ENCODE results near the gene PLIN3. TPM values are rescaled to one million over a fixed set of nuclear protein-coding genes. Genes with fewer than 3 reads are reported as not detected.

PLIN3 gene
- total and polyA plus RNA-seq, 2 of the 8 experiments (the other 6 are each of a cell fraction or from before 2014, with no cell fraction given), result 60.7 to 61.5 TPM

DNA sequence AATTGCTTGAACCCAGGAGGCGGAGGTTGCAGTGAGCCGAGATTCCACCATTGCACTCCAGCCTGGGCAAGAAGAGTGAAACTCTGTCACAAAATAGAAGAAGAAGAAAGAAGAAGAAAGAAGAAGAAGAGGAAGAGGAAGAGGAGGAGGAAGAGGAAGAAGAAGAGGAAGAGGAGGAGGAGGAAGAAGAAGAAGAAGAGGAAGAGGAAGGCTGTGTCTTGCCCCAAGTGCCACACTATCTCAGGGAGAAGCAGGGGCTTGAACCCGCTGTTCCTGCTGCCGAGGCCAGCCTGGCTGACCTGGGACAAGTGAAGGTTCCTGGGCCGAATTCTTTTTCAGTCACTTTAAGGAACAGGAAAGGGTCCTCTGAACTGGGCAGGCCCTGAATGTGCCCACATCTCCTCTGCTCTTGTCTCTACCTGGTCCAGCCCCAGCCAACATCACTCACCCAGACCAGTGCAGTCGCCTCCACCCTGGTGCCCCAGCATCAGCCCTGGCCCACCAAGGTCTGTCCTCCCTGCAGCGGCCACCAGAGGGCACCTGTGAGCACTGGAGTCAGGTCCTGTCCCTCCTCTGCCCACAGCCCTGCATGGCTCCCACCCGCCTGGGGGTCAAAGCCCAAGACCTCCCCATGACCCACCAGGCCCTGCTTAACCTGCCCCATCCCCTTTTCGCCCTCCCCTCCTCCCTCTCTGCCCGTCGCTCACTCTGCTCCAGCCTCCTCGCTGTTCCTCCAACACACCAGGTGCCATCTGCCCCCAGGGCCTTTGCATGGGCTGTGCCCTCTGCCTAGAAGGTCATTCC lies 55.9 kb downstream of the PLIN3 start (continued):
- no peak for TF ChIP-seq HDAC6 (IDR thresholded peaks at IDR 0.05; ENCODE audit: low read depth, low read length)
- no peak for TF ChIP-seq POLR2AphosphoS5 (IDR thresholded peaks at IDR 0.05; ENCODE audit: low read depth, low read length)
- no peak for TF ChIP-seq CBX8 (IDR thresholded peaks at IDR 0.05; ENCODE audit: borderline replicate concordance, low read depth, low read length)
- TF ChIP-seq SAP30 (IDR thresholded peaks at IDR 0.05; ENCODE audit: insufficient read depth, insufficient replicate concordance, low read length), result no peak
- no peak for TF ChIP-seq EZH2 (IDR thresholded peaks at IDR 0.05; ENCODE audit: low read depth, low read length, severe bottlenecking)
- TF ChIP-seq CEBPB (IDR thresholded peaks at IDR 0.05; ENCODE audit: low read depth, low read length), result no peak
- no peak for TF ChIP-seq BCL11A (IDR thresholded peaks at IDR 0.05; ENCODE audit: low read depth in 2 of 2, low read length in 2 of 2)
- TF ChIP-seq ZNF274 (IDR thresholded peaks at IDR 0.05; ENCODE audit: borderline replicate concordance, extremely low read depth, low read length), result no peak
- no peak for TF ChIP-seq FOSL1 (IDR thresholded peaks at IDR 0.05; ENCODE audit: insufficient read depth, low read depth, low read length)
- peak; percentile 41 to 60 for TF ChIP-seq RAD21 (IDR thresholded peaks at IDR 0.05 in 1 of 2, conservative IDR thresholded peaks at IDR 0.05 in 1 of 2; ENCODE audit: low read depth in 2 of 2, low read length in 2 of 2)
- TF ChIP-seq GTF2F1 (IDR thresholded peaks at IDR 0.05; ENCODE audit: borderline replicate concordance, low read depth, low read length), result no peak
- TF ChIP-seq SP4 (IDR thresholded peaks at IDR 0.05; ENCODE audit: low read length), result no peak
- peak; percentile 99 for TF ChIP-seq KDM1A (IDR thresholded peaks at IDR 0.05; ENCODE audit: borderline replicate concordance, low read length)
- TF ChIP-seq EP300 (IDR thresholded peaks at IDR 0.05; ENCODE audit: borderline replicate concordance in 1 of 2, low read depth in 2 of 2, low read length in 2 of 2), result no peak
- TF ChIP-seq KDM5A (IDR thresholded peaks at IDR 0.05; ENCODE audit: low read length), result no peak
- no peak for TF ChIP-seq TEAD4 (IDR thresholded peaks at IDR 0.05; ENCODE audit: low read depth, low read length)
- no peak for TF ChIP-seq BACH1 (IDR thresholded peaks at IDR 0.05; ENCODE audit: low read length)
- no peak for TF ChIP-seq JUND (IDR thresholded peaks at IDR 0.05; ENCODE audit: low read length)
- no peak for TF ChIP-seq POLR2A (IDR thresholded peaks at IDR 0.05; ENCODE audit: control extremely low read depth in 1 of 2, low read depth in 2 of 2, low read length in 2 of 2)
- no peak for TF ChIP-seq TCF12 (IDR thresholded peaks at IDR 0.05; ENCODE audit: low read depth, low read length)
- no peak for TF ChIP-seq TAF1 (IDR thresholded peaks at IDR 0.05; ENCODE audit: low read depth, low read length)
- TF ChIP-seq, protein P1, sequence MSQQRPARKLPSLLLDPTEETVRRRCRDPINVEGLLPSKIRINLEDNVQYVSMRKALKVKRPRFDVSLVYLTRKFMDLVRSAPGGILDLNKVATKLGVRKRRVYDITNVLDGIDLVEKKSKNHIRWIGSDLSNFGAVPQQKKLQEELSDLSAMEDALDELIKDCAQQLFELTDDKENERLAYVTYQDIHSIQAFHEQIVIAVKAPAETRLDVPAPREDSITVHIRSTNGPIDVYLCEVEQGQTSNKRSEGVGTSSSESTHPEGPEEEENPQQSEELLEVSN (IDR thresholded peaks at IDR 0.05), result no peak
- TF ChIP-seq, protein P2, sequence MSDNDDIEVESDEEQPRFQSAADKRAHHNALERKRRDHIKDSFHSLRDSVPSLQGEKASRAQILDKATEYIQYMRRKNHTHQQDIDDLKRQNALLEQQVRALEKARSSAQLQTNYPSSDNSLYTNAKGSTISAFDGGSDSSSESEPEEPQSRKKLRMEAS (IDR thresholded peaks at IDR 0.05), result 0 out of 2 replicates have a peak, but pooled peaks have one; percentile 28
- no peak for TF ChIP-seq ASH2L (IDR thresholded peaks at IDR 0.05; ENCODE audit: low read length)
